ENCODE results near the gene WDFY1. TPM values are rescaled to one million over a fixed set of nuclear protein-coding genes. Genes with fewer than 3 reads are reported as not detected.
A peak's percentile ranks its signal among the peaks of the same experiment; 100 is the strongest.

Gene WDFY1
- total RNA-seq, 1 experiment from 2014 or later: 66.0 TPM

DNA sequence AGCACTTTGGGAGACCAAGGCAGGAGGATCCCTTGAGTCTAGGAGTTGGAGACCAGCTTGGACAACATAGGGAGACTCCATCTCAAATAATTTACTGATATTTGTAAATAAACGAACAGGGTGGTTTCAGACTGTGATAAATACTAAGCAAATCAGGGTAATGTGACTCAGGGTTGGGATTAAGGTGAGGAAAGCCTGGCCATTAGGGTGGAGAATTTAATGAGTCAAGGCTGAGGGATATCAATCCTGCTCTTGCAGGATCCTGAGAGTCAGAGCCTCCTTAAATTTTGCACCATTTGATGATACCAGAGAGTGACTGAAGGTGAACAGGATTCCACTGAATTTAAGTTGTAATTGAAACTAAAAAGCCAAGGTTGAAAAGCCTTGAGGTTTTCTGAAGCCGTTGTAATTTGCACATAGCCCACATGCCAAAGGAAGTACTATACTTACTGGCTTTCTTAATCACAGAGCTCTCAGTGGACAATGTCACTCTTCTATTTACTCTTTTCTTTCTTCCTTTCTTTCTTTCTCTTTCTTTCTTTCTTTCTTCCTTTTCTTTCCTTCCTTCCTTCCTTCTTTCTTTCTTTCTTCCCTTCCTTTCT is 79.1 kb downstream of the WDFY1 start:
- Mint-ChIP-seq H3K27ac (0 out of 2 replicates have a peak overlapping the region, but pooled peaks have one; percentile 22), H3K9me3 (no peaks in the 10 kb centered on the region), H3K36me3 (peaks cover 3% of the 10 kb centered on the region), H3K4me1 (peaks cover 12% of the 10 kb centered on the region), H3K27me3 (ENCODE audit: low read depth) (no peaks in the 10 kb centered on the region), H3K4me3 (no peak overlapping the region)
- ATAC-seq (no peak; the same call in 1 of the 2 replicates), DNase-seq (ENCODE audit: low spot score) (no peak)
- TF ChIP-seq ZNF138 (CRISPR knock-in tag; conservative IDR thresholded peaks at IDR 0.05) (no peak), STAT6 (CRISPR knock-in tag; conservative IDR thresholded peaks at IDR 0.05; ENCODE audit: low read depth) (no peak), GTF2I (CRISPR knock-in tag; conservative IDR thresholded peaks at IDR 0.05) (no peak), USF1 (CRISPR knock-in tag; IDR thresholded peaks at IDR 0.05) (no peak), ZNF512 (CRISPR knock-in tag; IDR thresholded peaks at IDR 0.05; ENCODE audit: borderline replicate concordance) (no peak), TEAD1 (CRISPR knock-in tag; IDR thresholded peaks at IDR 0.05) (no peak), MAX (CRISPR knock-in tag; IDR thresholded peaks at IDR 0.05) (no peak), NFYB (CRISPR knock-in tag; conservative IDR thresholded peaks at IDR 0.05; ENCODE audit: low read depth) (no peak), TP53 (CRISPR knock-in tag; IDR thresholded peaks at IDR 0.05) (no peak), NR2C2 (CRISPR knock-in tag; IDR thresholded peaks at IDR 0.05) (no peak), SMAD3 (CRISPR knock-in tag; IDR thresholded peaks at IDR 0.05; ENCODE audit: borderline replicate concordance) (no peak), CBFB (CRISPR knock-in tag; IDR thresholded peaks at IDR 0.05; ENCODE audit: low read depth) (no peak), EMX1 (CRISPR knock-in tag; IDR thresholded peaks at IDR 0.05) (no peak)
- TF ChIP-seq, protein P1, sequence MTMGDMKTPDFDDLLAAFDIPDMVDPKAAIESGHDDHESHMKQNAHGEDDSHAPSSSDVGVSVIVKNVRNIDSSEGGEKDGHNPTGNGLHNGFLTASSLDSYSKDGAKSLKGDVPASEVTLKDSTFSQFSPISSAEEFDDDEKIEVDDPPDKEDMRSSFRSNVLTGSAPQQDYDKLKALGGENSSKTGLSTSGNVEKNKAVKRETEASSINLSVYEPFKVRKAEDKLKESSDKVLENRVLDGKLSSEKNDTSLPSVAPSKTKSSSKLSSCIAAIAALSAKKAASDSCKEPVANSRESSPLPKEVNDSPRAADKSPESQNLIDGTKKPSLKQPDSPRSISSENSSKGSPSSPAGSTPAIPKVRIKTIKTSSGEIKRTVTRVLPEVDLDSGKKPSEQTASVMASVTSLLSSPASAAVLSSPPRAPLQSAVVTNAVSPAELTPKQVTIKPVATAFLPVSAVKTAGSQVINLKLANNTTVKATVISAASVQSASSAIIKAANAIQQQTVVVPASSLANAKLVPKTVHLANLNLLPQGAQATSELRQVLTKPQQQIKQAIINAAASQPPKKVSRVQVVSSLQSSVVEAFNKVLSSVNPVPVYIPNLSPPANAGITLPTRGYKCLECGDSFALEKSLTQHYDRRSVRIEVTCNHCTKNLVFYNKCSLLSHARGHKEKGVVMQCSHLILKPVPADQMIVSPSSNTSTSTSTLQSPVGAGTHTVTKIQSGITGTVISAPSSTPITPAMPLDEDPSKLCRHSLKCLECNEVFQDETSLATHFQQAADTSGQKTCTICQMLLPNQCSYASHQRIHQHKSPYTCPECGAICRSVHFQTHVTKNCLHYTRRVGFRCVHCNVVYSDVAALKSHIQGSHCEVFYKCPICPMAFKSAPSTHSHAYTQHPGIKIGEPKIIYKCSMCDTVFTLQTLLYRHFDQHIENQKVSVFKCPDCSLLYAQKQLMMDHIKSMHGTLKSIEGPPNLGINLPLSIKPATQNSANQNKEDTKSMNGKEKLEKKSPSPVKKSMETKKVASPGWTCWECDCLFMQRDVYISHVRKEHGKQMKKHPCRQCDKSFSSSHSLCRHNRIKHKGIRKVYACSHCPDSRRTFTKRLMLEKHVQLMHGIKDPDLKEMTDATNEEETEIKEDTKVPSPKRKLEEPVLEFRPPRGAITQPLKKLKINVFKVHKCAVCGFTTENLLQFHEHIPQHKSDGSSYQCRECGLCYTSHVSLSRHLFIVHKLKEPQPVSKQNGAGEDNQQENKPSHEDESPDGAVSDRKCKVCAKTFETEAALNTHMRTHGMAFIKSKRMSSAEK (CRISPR knock-in tag; IDR thresholded peaks at IDR 0.05; ENCODE audit: borderline replicate concordance): no peak
- TF ChIP-seq, protein P2, sequence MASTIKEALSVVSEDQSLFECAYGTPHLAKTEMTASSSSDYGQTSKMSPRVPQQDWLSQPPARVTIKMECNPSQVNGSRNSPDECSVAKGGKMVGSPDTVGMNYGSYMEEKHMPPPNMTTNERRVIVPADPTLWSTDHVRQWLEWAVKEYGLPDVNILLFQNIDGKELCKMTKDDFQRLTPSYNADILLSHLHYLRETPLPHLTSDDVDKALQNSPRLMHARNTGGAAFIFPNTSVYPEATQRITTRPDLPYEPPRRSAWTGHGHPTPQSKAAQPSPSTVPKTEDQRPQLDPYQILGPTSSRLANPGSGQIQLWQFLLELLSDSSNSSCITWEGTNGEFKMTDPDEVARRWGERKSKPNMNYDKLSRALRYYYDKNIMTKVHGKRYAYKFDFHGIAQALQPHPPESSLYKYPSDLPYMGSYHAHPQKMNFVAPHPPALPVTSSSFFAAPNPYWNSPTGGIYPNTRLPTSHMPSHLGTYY (CRISPR knock-in tag; IDR thresholded peaks at IDR 0.05): no peak
- TF ChIP-seq, protein P3, sequence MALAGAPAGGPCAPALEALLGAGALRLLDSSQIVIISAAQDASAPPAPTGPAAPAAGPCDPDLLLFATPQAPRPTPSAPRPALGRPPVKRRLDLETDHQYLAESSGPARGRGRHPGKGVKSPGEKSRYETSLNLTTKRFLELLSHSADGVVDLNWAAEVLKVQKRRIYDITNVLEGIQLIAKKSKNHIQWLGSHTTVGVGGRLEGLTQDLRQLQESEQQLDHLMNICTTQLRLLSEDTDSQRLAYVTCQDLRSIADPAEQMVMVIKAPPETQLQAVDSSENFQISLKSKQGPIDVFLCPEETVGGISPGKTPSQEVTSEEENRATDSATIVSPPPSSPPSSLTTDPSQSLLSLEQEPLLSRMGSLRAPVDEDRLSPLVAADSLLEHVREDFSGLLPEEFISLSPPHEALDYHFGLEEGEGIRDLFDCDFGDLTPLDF (CRISPR knock-in tag; IDR thresholded peaks at IDR 0.05): no peak
- ChIA-PET POLR2A (no interaction called here), CTCF (interaction anchor here (0.6 kb wide), 1 partner anchor 35 kb away, joined by 3 read pairs; no protein-coding TSS in a partner anchor)
